Heart left ventricle (tissue), 13 donors: ENCODE data around the gene KDELR1.

Experiments used
- POLR2A ChIP-seq, 2 donors: fragments of 450-650 bp; IDR thresholded peaks; one replicate each; pipeline ENCODE4 v1.6.1; 2017; ENCODE audit warnings: antibody characterized with exemption in 2 of 2, mild to moderate bottlenecking in 2 of 2, moderate library complexity in 2 of 2
- TF ChIP-seq, protein P1 (sequence below), 12 donors: fragments of 200-600 bp; sonication (generic) in 4 of 12; IDR thresholded peaks; one replicate each; pipeline versions ENCODE4 v1.5.0 to v1.8.0; 2018 to 2022; ENCODE audit warnings: antibody characterized with exemption in 12 of 12, mild to moderate bottlenecking in 5 of 12
- donor health status: ischemic (EF 13 %, LVEDD 7.1; RV severe dilation, severe dysfunction).
- donor health status: DM: no; HTN: yes; CAD: no.
- donor health status: DM: no; HTN: no; CAD: no.
- donor health status: ischemic (EF 25% LVEDD 6.9; RV normal size, moderate dysfunction).
- donor health status: ischemic (EF 25% LVEDD 5.7; RV mildly dilated, moderate dysfunction).
- donor health status: ischemic (EF 35%, LVEDD 5.7; RV mildly dilated, moderate dysfunction).
- donor health status: nonischemic (EF 11% LVEDD 7.7; RV severe dilation, severe dysfunction).
- donor health status: DM: yes; HTN: yes; CAD: no.
- donor health status: PGD.
- donor health status: ischemic (EF 29% LVEDD 5.4; RV normal size, mild dysfunction).
- donor health status: nonischemic (EF 23%, LVEDD 6.1; RV moderate dilation, normal function).

- TF ChIP-seq, protein P1, sequence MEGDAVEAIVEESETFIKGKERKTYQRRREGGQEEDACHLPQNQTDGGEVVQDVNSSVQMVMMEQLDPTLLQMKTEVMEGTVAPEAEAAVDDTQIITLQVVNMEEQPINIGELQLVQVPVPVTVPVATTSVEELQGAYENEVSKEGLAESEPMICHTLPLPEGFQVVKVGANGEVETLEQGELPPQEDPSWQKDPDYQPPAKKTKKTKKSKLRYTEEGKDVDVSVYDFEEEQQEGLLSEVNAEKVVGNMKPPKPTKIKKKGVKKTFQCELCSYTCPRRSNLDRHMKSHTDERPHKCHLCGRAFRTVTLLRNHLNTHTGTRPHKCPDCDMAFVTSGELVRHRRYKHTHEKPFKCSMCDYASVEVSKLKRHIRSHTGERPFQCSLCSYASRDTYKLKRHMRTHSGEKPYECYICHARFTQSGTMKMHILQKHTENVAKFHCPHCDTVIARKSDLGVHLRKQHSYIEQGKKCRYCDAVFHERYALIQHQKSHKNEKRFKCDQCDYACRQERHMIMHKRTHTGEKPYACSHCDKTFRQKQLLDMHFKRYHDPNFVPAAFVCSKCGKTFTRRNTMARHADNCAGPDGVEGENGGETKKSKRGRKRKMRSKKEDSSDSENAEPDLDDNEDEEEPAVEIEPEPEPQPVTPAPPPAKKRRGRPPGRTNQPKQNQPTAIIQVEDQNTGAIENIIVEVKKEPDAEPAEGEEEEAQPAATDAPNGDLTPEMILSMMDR (IDR thresholded peaks at IDR 0.05): no peak
- no peak for TF ChIP-seq POLR2A (IDR thresholded peaks at IDR 0.05)
Measured at GRCh38 chr19:48405010-48405659, 13.8 kb upstream of the KDELR1 start.
